Femur (tissue), 1 donor: ENCODE data around the gene CEP89.
"Not testable (repeated sequence)": the region's sequence is repeated elsewhere in the genome, so short reads cannot be mapped to it uniquely, and the experiment has no call there.

ENCODE experiments used
- DNase-seq: peaks from one replicate; pipeline ENCODE4 v3.0.0-alpha.2; 2017

The CEP89 gene

DNA sequence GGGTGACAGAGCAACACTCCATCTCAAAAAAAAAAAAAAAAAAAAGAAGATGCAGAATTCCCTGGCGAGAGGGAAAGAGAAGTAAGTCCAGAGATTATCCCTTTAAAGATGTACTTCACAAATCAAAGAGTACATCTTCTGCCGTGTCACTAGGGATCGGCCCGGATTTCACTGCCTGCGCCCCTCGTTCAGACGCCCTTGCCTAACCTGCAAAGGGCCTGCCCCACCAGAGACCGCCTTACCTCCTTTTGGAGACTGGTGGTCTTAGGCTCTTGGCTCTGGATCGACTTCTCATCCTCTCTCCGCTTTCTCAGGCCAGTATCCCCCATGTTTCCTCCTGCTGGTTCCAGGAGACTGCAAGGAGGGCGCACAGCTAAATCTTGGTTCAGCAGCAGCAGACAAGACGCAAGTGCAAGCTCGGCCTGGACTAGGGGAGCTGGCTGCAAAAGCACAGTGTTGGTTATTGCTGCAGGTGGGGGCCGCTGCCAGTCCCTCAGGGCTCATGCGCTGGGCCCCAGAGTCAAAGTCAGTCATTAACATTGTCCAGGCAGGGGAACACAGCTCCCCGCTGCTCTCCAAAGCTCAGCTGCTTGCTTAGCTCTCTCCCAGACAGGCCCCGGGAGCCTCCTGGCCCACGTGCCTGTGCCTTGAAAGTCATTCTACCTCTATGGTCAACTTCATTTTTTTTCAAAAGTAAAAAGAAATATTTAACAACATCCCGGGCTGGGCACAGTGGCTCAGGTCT lies 103.4 kb downstream of the CEP89 start:
- DNase-seq = no peak

DNA sequence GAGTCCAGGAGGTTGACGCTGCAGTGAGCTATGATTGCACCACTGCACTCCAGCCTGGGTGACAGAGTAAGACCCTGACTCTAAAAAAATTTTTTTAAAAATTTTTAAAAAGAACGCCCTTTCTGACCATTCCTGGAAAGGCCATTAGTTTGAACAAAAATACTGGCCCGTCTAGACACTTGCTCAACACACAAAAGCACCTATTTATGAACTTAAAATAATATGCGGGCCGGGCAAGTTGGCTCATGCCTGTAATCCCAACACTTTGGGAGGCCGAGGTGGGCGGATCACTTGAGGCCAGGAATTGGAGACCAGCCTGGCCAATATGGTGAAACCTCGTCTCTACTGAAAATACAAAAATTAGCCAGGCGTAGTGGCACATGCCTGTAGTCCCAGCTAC lies 104.3 kb downstream of the CEP89 start:
- DNase-seq = not testable (repeated sequence)

DNA sequence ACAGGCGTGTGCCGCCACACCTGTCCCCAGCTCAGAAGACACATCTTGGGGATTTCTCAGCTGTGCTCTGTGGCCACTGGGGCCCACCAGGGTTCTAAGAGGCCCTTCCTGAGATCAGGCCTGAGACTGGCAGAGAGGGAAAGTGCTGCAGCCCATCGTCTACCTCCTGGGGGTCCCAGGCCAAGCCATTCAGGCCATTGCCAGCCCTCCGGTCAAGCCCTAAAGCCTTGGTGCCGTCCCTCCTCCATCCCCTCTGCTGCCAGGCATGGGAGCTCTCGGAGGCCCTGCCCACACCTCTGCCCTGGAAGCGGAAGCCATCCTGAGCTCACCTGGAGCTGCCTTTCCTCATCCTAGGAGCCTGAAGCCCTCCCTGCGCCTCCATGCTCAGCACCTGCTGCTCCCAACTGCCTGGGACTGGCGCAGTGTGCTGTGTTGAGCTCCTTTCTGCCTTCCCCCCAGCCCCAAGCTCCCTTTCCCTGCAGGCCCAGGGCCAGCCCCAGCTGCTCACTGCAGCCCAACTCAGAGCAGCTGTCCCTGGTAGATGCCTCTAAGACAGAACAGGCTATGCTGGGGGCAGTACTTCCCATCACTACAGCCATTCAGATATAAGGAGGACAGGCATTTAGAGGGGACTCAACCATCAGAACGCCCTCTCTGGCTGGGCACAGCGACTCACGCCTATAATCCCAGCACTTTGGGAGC lies 105.0 kb downstream of the CEP89 start:
- no peak for DNase-seq

DNA sequence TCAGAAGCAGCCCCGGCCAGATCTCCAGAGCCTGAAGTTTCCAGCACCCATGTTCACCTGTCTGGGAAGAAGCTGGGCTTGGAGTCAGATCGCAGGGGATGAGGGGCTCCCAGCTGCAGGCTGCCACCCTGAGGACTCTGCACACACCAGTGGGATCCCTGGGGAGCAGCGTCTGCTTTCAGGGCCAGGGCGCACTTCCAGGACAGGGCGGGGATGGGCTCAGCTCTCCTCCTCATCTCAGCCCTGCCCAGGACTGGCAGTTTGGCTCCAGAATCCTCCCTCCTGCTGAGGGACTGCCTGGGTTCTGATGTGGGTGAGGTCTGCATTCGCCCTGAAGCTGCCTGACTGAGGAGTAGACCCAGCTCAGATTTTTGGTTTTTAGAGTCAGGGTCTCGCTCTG lies 105.7 kb downstream of the CEP89 start:
- no peak for DNase-seq

DNA sequence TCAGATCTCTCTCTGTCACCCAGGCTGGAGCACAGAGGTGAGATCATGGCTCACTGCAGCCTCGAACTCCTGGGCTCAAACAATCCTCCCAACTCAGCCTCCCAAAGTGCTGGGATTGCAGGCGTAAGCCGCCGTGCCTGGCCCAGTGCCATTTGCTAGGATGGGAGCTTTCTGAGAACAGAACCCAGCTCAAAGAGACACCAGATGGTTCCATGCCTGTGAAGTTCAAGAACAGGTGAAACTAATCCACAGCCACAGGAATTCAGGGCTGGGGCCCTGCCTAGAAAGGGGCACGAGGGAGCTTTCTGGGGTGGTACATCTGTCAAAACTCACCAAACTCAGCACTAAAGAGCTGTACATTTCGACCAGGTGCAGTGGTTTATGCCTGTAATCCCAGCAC lies 106.4 kb downstream of the CEP89 start:
- no peak for DNase-seq

DNA sequence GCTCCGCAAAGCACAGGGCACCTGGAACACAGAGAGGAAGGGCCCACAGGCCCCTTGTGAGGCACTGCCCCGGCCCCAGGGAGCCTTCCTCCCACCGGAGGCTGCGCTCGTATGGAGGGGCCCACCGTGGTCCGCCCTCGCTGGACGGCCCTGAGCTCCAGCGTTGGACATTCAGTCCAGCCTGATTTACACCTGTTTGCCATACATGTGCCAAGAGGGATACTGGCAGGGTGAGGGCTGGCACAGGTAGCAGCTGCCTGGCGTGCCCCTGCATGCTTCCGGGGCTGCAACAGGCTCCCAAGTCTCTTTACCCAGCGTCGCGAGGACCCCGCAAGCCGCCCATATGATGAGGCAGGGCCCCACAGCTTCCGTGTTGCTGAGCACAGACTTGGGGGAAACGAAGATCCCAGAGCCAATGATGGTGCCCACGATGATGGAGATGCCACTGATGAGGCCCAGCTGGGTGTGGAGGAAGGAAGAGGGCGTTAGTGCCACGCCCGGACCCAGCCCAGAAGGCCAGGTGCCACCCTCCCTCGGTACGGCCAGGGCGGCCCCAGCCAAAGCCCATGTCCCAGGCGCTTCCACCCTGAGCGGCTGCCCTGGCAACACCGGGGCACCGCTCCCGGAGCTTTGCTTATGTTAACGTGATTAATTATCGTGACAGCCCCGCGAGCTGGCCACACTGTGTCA lies 107.3 kb downstream of the CEP89 start:
- DNase-seq = no peak

DNA sequence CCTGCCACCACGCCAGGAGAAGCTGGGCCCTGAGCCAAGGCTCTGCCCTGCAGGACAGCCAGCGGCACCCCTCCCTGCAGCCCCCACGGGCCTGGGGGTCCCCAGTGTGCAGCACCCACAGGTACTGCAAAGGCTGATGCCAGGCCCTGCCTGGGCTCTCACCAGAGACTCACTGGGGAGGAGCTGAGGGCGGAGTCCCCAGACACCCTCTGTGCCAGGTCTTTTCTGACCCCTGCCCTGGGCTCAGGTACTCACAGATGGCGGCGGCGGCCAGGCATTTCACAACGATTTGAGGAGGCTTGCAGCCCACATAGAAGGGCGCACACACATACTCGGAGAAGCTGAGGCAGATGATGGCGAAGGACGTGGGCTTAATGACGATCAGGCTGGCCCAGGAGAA lies 107.9 kb downstream of the CEP89 start:
- no peak for DNase-seq

DNA sequence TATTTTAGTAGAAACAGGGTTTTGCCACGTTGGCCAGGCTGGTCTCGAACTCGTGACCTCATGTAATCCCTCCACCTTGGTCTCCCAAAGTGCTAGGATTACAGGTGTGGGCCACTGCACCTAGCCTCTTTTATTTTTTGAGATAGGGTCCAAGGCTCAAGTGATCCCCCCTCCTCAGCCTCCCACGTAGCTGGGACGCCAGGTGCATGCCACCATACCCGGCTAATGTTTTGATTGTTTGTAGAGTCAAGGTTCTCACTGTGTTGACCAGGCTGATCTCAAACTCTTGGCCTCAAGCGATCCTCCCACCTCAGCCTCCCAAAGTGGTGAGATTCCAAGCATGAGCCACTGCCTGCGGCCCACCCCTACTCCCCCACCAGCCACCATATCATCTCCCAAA lies 108.5 kb downstream of the CEP89 start:
- DNase-seq = no peak

DNA sequence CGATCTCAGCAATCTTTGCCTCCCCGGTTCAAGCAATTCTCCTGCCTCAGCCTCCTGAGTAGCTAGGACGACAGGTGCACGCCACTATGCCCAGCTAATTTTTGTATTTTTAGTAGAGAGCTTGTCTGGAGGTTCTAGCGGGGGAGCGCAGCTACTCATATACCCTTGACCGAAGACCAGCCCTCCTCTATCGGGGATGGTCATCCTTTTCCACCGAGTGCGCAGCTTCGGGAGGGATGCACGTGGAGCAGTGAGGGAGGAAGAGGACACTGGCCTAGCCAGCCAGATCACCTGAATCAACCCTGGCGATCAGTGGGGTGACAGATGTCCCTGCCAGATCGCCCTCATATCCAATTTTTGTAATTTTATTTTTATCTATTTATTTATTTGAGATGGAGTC lies 109.0 kb downstream of the CEP89 start:
- DNase-seq = no peak

DNA sequence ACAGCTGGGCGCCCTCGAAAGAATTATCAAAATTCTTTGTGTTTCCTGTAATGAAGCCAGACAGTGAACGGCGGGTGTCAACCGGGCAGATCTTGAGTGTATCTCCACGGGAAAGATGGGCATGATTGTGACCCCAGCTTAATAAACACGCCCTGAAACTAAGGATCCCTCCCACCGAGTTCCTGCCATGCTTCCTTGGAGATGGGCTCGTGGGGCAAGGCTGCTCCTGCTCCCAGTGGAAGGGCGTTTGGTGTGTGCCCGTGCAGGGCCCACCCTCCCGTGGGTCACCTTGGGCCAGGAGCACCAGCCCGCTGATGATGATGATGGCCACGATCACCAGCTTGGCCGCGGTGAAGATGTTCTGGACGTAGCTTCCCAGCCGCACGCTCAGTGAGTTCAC lies 109.6 kb downstream of the CEP89 start:
- DNase-seq = no peak

DNA sequence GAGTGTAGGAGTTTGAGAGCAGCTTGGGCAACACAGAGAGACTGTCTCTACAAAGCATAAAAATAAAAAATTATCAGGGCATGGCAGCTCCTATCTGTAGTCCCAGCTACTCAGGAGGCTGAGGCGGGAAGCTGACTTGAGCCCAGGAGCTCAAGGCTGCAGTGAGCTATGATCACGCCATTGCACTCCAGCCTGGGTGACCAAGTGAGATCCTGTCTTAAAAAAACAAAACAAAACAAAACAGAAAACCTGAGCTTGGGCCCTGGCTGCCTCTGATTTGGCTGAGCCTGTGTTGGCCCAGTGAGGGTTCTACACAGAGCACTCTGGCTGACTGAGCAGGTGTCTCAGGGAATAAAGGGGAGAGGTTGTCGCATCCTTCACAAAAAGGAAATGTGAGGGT lies 110.2 kb downstream of the CEP89 start:
- no peak for DNase-seq

DNA sequence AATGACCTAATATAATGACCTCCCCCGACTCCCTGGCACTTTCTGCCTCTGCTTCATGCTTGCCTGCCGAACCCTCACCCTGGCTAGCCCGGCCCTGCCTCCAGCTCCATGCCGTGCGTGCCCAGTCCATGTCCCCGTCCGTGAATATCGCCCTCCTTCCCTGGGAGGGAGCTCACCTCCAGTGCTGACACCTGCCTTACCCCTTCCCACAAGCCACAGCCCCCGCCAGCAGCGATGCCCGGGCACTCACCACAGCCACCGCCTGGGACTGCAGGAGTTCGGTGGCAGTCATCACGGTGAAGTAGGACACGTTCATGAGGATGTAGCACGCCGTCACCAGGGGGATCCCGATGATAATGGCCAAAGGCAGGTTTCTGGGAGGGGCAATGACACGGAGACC lies 112.2 kb downstream of the CEP89 start:
- DNase-seq = no peak

DNA sequence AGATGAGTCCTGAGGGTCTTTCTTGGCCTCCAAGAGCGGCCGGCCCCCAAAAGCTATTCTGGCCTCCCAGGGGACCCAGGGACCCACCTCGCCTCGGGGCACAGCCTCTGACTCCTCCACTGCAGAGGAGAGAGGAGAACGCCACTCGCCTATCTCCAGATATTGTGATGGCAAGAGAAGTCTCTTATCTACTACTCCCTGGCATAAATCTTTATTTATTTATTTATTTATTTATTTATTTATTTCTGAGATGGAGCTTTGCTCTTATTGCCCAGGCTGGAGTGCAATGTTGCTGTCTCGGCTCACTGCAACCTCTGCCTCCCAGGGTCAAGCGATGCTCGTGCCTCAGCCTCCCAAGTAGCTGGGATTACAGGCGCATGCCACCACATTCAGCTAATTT lies 113.2 kb downstream of the CEP89 start:
- DNase-seq = no peak

DNA sequence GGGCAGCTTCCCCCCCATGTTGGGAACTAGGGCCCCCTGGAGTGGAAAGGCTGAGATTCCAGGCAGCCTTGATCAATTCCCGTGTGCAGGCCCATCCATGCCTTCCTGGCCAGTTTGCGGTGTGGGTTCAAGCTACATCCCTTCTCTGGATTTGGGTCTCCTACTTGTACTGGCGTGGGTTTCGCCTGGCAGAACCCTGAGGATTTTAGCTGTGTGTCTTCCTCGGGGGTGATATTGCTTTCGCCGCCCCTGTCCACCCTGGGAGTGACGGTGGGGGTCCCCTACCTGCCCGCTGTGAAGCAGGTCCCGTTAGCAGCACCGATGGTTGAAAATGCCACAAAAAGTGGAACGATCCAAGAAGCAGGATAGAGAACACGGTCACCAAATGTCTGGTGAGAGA lies 113.6 kb downstream of the CEP89 start:
- DNase-seq = no peak

DNA sequence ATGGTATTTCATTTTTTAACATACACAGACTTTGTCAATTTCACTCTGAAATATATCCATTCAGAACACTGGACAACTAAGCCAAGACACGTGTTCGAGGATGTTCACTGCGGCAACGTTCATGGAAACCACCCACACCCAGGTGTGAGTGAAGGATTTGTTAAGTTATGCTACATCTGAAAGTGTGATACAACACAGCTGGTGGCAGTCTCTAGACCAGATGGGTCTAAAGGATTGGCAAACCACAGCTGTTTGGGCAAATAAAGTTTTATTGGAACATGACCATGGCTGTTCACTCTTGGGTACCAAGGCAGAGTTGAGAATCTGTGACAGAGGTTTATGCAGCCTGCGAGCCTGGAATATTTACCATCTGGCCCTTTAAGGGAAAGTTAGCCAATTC lies 114.2 kb downstream of the CEP89 start:
- DNase-seq = no peak

DNA sequence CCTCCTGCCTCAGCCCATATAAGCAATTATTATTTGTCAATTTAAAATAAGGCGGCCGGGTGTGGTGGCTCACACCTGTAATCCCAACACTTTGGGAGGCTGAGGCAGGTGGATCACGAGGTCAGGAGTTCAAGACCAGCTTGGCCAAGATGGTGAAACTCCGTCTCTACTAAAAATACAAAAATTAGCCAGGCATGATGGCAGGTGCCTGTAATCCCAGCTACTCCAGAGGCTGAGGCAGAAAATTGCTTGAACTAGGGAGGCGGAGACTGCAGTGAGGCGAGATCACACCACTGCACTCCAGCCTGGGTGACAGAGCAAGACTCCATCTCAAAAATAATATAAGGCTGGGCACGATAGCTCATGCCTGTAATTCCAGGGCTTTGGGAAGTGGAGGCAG lies 114.9 kb downstream of the CEP89 start:
- not testable (repeated sequence) for DNase-seq

DNA sequence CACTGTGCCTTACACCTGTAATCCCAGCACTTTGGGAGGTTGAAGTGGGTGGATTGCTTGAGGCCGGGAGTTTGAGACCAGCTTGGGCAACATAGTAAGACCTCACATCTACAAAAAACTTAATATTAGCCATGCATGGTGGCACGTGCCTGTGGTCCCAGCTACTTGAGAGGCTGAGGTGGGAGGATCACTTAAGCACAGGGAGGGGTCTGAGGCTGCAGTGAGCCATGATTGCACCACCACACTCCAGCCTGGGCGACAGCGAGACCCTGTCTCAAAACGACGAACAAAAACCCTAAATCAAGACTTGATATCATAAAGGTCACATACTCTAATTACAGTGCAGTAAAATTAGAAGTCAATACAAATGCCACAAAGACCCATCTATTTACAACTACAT lies 119.5 kb downstream of the CEP89 start:
- no peak for DNase-seq

DNA sequence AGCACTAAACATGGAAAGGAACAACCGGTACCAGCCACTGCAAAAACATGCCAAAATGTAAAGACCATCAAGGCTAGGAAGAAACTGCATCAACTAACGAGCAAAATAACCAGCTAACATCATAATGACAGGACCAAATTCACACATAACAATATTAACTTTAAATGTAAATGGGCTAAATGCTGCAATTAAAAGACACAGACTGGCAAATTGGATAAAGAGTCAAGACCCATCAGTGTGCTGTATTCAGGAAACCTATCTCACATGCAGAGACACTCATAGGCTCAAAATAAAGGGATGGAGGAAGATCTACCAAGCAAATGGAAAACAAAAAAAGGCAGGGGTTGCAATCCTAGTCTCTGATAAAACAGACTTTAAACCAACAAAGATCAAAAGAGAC lies 123.7 kb downstream of the CEP89 start:
- DNase-seq = not testable (repeated sequence)

DNA sequence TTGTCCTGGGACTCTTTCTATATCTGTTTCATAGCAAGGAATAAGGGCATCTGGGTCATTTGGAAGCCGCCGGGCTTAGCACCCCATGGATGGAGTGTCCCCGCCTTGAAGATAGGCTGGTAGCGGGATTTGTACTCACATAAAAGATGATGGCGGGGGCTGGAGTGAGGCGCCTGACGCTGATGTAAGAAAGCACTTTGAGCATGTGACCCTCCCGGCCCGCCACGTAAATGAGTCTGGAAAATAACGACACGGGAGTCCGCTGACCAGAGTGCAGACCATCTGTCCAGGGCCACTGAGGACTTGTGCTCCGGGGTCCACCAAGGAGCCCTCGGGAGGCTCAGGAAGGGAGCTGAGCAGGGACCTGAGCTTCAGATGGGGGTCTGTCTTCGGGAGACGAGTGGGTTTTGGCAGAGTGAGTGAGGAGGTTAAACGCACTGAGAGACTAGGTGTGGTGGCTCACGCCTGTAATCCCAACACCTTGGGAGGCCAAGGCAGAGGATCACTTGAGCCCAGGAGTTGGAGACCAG lies 128.0 kb downstream of the CEP89 start:
- no peak for DNase-seq

DNA sequence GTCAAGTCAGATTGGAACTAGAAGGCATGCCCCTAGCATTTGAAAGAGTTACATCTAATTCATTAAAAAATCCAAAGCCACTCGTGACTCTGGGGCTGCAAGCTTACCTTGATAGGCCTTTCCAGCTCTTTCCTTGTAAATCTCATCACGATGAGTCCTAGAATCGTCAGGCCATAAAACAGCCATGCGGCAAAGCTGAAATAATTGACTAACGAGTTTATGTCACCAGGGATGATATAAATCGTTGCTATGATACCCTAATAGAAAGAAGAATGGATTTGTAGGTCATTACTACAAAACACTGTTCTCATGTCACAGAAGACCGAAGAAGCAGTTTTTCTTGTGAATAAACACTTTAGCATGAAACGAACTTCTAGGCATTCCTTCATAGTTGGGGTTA lies 129.7 kb downstream of the CEP89 start:
- no peak for DNase-seq

DNA sequence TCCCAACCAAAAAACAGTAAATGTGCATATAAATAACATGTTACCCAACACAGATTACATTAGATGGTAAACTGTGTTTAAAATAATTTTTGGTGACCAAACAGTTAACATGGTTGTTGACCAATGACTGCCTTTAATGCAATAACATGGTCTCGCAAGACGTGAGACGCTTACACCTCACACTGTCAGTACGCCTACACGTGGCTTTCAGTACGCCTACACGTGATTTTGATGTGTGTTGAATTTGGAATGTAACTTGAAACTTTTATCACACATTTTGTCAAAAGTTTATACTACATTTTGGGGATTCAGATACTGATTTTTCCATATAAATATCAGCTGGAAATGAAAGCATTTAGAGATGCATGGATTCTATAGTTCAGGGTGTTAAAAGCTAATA lies 134.2 kb downstream of the CEP89 start:
- no peak for DNase-seq

DNA sequence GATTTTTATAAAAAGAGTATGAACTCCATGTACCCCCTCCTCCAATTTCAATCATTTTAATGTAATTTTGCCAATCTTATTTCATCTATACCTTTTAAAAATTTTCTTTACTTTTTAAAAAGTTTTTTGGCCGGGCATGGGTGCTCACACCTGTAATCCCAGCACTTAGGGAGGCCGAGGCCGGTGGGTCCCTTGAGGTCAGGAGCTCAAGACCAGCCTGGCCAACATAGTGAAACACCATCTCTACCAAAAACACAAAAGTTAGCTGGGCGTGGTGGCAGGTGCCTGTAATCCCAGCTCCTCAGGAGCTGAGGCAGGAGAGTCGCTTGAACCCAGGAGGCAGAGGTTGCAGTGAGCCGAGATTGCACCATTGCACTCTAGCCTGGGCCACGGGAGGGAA lies 138.4 kb downstream of the CEP89 start:
- not testable (repeated sequence) for DNase-seq

DNA sequence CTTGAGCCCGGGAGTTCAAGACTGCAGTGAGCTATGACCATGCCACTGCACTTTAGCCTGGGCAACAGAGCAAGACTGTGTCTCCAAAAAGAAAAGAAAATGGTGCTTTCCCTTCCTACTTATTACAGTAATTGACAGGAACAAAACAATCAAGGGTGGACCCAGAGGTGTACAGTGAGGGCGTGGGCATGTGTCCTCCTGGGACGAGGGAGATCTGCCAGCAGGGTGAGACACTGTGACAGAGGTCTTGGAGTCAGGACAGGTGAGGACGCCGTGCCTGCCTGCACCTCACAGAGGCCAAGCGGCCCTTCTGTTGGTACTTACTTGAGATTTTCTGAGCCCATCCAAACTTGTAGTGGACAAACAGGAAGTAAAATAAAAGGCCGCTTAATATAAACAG lies 138.9 kb downstream of the CEP89 start:
- DNase-seq = not testable (repeated sequence)

DNA sequence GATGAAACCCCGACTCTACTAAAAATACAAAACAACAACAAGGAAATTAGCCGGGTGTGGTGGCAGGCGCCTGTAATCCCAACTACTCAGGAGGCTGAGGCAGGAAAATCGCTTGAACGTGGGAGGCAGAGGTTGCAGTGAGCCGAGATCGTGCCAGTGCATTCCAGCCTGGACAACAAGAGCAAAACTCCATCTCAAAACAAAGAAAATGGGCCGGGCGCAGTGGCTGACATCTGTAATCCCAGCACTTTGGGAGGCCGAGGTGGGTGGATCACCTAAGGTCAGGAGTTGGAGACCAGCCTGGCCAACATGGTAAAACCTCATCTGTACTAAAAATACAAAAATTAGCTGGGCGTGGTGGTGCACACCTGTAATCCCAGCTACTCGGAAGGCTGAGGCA lies 139.7 kb downstream of the CEP89 start:
- DNase-seq = not testable (repeated sequence)
